Endothelial cell of umbilical vein (primary cell): Measurements from ENCODE around the gene MED26. TPM values are rescaled to one million over a fixed set of nuclear protein-coding genes. Genes with fewer than 3 reads are reported as not detected.

ENCODE experiments used
- BruUV-seq: library from RNA; stranded (reverse); fragments of 400-500 nt; replicated peaks from 2 replicates; lab custom pipeline; 2021; lab: Mats Ljungman, UMichigan
- CTCF ChIA-PET: fragments of 300-600, 350-600 bp; sonication (Branson Sonifier 250); formaldehyde crosslinking; loops from one replicate; lab custom pipeline; 2021; ENCODE audit warnings: antibody characterized with exemption, inconsistent platforms; lab: Charles Lee
- POLR2A ChIA-PET: fragments of 300-600, 350-600 bp; sonication (Branson Sonifier 250); formaldehyde crosslinking; loops from one replicate; lab custom pipeline; 2021; ENCODE audit warnings: antibody characterized with exemption, inconsistent platforms; lab: Charles Lee
- DNase-seq: peaks from one replicate; pipeline ENCODE4 v3.0.0-alpha.2; 2011; ENCODE audit warnings: low read depth, low spot score
- FAIRE-seq: peaks from 2 replicates; lab custom pipeline; 2011; peaks lifted over from hg19 to GRCh38; lab: Jason Lieb, UNC
- H2AFZ ChIP-seq: 2 replicates; pipeline ENCODE4 v1.6.0; 2012; ENCODE audit warnings: low read depth, low read length, control low read depth, inconsistent platforms
- H3K27ac ChIP-seq: 2 replicates; pipeline ENCODE4 v1.5.1; 2011; ENCODE audit warnings: low read depth, mild to moderate bottlenecking, control low read depth, low read length, moderate library complexity; ENCODE audit not compliant: insufficient read depth
- H3K27me3 ChIP-seq, 2 experiments: 2 replicates each; pipeline versions ENCODE4 v1.6.0 to v1.6.1; 2011; ENCODE audit warnings: low read length in 2 of 2, mixed read lengths in 1 of 2; ENCODE audit not compliant: control insufficient read depth in 2 of 2, insufficient read depth in 2 of 2
- H3K36me3 ChIP-seq, 2 experiments: 2 replicates in 1 of 2; 3 replicates in 1 of 2; pipeline ENCODE4 v1.5.1; 2011; ENCODE audit warnings: low read length in 2 of 2, mild to moderate bottlenecking in 1 of 2, moderate library complexity in 1 of 2; ENCODE audit not compliant: control insufficient read depth in 2 of 2, insufficient read depth in 2 of 2; ENCODE audit errors: extremely low read depth in 1 of 2
- H3K4me1 ChIP-seq: 3 replicates; pipeline ENCODE4 v1.5.1; 2011; ENCODE audit warnings: mild to moderate bottlenecking, low read length; ENCODE audit not compliant: control insufficient read depth, insufficient read depth; ENCODE audit errors: extremely low read depth
- H3K4me2 ChIP-seq: 2 replicates; pipeline ENCODE4 v1.6.1; 2011; ENCODE audit warnings: low read length, control low read depth, mixed read lengths; ENCODE audit not compliant: insufficient read depth
- H3K4me3 ChIP-seq, 3 experiments: fragments of 200-600 bp in 1 of 3; sonication (generic), shearing (Covaris generic) in 1 of 3; replicated peaks in 1 of 3; 2 replicates each; pipeline ENCODE4 v1.5.1; 2011 to 2016; ENCODE audit warnings: control low read depth in 3 of 3, low read length in 3 of 3, mild to moderate bottlenecking in 2 of 3, inconsistent platforms in 1 of 3, low read depth in 1 of 3, moderate library complexity in 1 of 3; ENCODE audit not compliant: insufficient read depth in 1 of 3
- H3K79me2 ChIP-seq: 2 replicates; pipeline ENCODE4 v1.6.0; 2012; ENCODE audit warnings: low read length, inconsistent platforms; ENCODE audit not compliant: control insufficient read depth, insufficient read depth
- H3K9ac ChIP-seq: replicated peaks from 2 replicates; pipeline ENCODE3; 2011; ENCODE audit warnings: low read length, control low read depth; ENCODE audit not compliant: insufficient read depth; ENCODE audit errors: extremely low read depth
- H3K9me1 ChIP-seq: replicated peaks from 3 replicates; pipeline ENCODE4 v1.6.0; 2011; ENCODE audit warnings: mild to moderate bottlenecking, low read length; ENCODE audit not compliant: control insufficient read depth, insufficient read depth; ENCODE audit errors: extremely low read depth
- H3K9me3 ChIP-seq: replicated peaks from 2 replicates; pipeline ENCODE4 v1.5.1; 2012; ENCODE audit warnings: low read length, inconsistent platforms; ENCODE audit not compliant: control insufficient read depth, insufficient read depth
- H4K20me1 ChIP-seq: replicated peaks from 2 replicates; pipeline ENCODE3; 2011; ENCODE audit warnings: mild to moderate bottlenecking, low read length; ENCODE audit not compliant: control insufficient read depth, insufficient read depth; ENCODE audit errors: extremely low read depth
- CTCF ChIP-seq, 2 donors: IDR thresholded peaks; 1 replicate in 1 of 2; 2 replicates in 1 of 2; pipeline ENCODE4 v1.5.1; 2011; ENCODE audit warnings: low read length in 2 of 2, mild to moderate bottlenecking in 2 of 2, moderate library complexity in 2 of 2, control low read depth in 1 of 2, inconsistent platforms in 1 of 2, low read depth in 1 of 2; ENCODE audit not compliant: insufficient read depth in 1 of 2; ENCODE audit errors: extremely low read depth in 1 of 2
- MYC ChIP-seq: IDR thresholded peaks from one replicate; pipeline ENCODE4 v1.6.1; 2011; ENCODE audit warnings: mild to moderate bottlenecking, low read depth, low read length
- dilution Hi-C: fragments of 300-500 bp; cut with MboI; formaldehyde crosslinking; loops from one replicate; pipeline ENCODE4 v1.15.0; 2019; ENCODE audit warnings: low sequenced_read_pairs; ENCODE audit not compliant: extremely low pct_ligation_motif_present
- intact Hi-C: fragments of 100-400 bp; cut with micrococcal nuclease; formaldehyde crosslinking; loops from one replicate; pipeline ENCODE4 v1.10.0; 2022
- polyA plus RNA-seq, 4 experiments: library from polyadenylated mRNA; depleted of rRNA in 3 of 4; stranded (reverse) in 3 of 4; unstranded in 1 of 4; fragments of >200 nt; gene quantifications; 2 replicates each; pipeline versions ENCODE4 v1.2.1 to v1.2.3, GENCODE V29; 2011 to 2012; ENCODE audit warnings: missing spikeins in 1 of 4
- total RNA-seq: library from RNA; stranded (reverse); gene quantifications from 2 replicates; pipeline ENCODE4 v1.2.3, GENCODE V29; 2021

The MED26 gene
- total and polyA plus RNA-seq, 2 donors (not counting 3 experiments of a cell fraction or from before 2014, with no cell fraction given) = 5.6 to 13.4 TPM

- no peak for FAIRE-seq
- peaks cover 14 to 71% of the 10 kb centered on the region in 2 experiments for H3K36me3 ChIP-seq
Observed at GRCh38 chr19:16532440-16533234, 95.4 kb downstream of the MED26 start.

More at GRCh38 chr19:16532440-16533234, 95.4 kb downstream of the MED26 start:
- Histone ChIP-seq H3K27ac (no peak overlapping the region), H3K4me2 (no peak overlapping the region), H3K9me1 (no peaks in the 10 kb centered on the region), H4K20me1 (no peaks in the 10 kb centered on the region), H3K9me3 (no peaks in the 10 kb centered on the region), H3K4me3 (no peak overlapping the region), H3K4me1 (no peaks in the 10 kb centered on the region), H3K9ac (no peak overlapping the region), H3K27me3 (no peaks in the 10 kb centered on the region), H3K79me2 (peaks cover 21% of the 10 kb centered on the region), H2AFZ (no peak overlapping the region)
- CTCF ChIA-PET = no interaction called here
- TF ChIP-seq CTCF (IDR thresholded peaks at IDR 0.05; ENCODE audit: extremely low read depth in 1 of 2, insufficient read depth in 1 of 2, low read depth in 1 of 2, low read length in 2 of 2) (no peak), MYC (no peak)
- dilution Hi-C loops (no loop called here), intact Hi-C loops (no loop called here)
- POLR2A ChIA-PET = no interaction called here
- no peak for DNase-seq
- no TSS peak for BruUV-seq
